GM12891 (cell line): Measurements from ENCODE around the gene PBX2.
A peak's percentile ranks its signal among the peaks of the same experiment; 100 is the strongest.

Experiments used
- DNase-seq: peaks from one replicate; pipeline ENCODE4 v3.0.0; 2011; ENCODE audit warnings: low spot score; ENCODE audit not compliant: insufficient read length
- FAIRE-seq: peaks from 2 replicates; lab custom pipeline; 2011; peaks lifted over from hg19 to GRCh38; lab: Jason Lieb, UNC
- PAX5 ChIP-seq: IDR thresholded peaks from 2 replicates; pipeline ENCODE4 v1.6.1; 2011; ENCODE audit warnings: low read length, moderate library complexity, mild to moderate bottlenecking; ENCODE audit not compliant: insufficient read depth, severe bottlenecking
- POLR2A ChIP-seq: IDR thresholded peaks from 2 replicates; pipeline ENCODE4 v1.6.1; 2011; ENCODE audit warnings: low read depth, low read length, control low read depth
- POLR2AphosphoS5 ChIP-seq: IDR thresholded peaks from 2 replicates; pipeline ENCODE4 v1.6.1; 2011; ENCODE audit warnings: low read depth, low read length, control low read depth
- POU2F2 ChIP-seq: IDR thresholded peaks from 2 replicates; pipeline ENCODE4 v1.6.1; 2011; ENCODE audit warnings: low read depth, mild to moderate bottlenecking, control low read depth, low read length, moderate library complexity
- SPI1 ChIP-seq: IDR thresholded peaks from 2 replicates; pipeline ENCODE4 v1.6.1; 2011; ENCODE audit warnings: low read depth, low read length, control low read depth
- TAF1 ChIP-seq: IDR thresholded peaks from 2 replicates; pipeline ENCODE4 v1.6.1; 2011; ENCODE audit warnings: low read depth, low read length, control low read depth

PBX2 gene

GRCh38 chr6:32158052-32158451 lies 31.9 kb downstream of the PBX2 start:
- TF ChIP-seq POLR2A, result no peak
- TF ChIP-seq SPI1, result no peak
- TF ChIP-seq POU2F2, result no peak
- no peak for TF ChIP-seq POLR2AphosphoS5
- TF ChIP-seq PAX5, result no peak
- TF ChIP-seq TAF1, result no peak
- no peak for DNase-seq
- no peak for FAIRE-seq

- FAIRE-seq (no peak), DNase-seq (no peak)
- TF ChIP-seq POLR2AphosphoS5 (no peak), SPI1 (no peak), TAF1 (no peak), POU2F2 (no peak), POLR2A (no peak), PAX5 (no peak)
Observed at GRCh38 chr6:32156891-32157290, 33.1 kb downstream of the PBX2 start.

- FAIRE-seq (peak; percentile 82), DNase-seq (peak; percentile 83)
- no peak for TF ChIP-seq POU2F2
- peak; percentile 46 for TF ChIP-seq SPI1
- TF ChIP-seq POLR2AphosphoS5, result no peak
Observed at GRCh38 chr6:32154514-32155161, 35.4 kb downstream of the PBX2 start.

GRCh38 chr6:32153564-32154513 lies 36.2 kb downstream of the PBX2 start, which contains the start of gene PPT2:
TSS of gene PPT2 (plus strand) at chr6:32154141. CDS start at chr6:32154595, 454 bp downstream.
- TF ChIP-seq SPI1 (no peak), TAF1 (peak; percentile 21; the same call in 1 of the 2 replicates)
- DNase-seq (peak; percentile 69), FAIRE-seq (peak; percentile 78)

- DNase-seq (no peak), FAIRE-seq (no peak)
- TF ChIP-seq PAX5 (no peak), POLR2AphosphoS5 (no peak), POU2F2 (no peak), POLR2A (no peak), TAF1 (no peak)
Observed at GRCh38 chr6:32152769-32153563, 37.0 kb downstream of the PBX2 start.

GRCh38 chr6:32151863-32152768 lies 37.9 kb downstream of the PBX2 start, which contains the start of gene PRRT1:
TSS of gene PRRT1 (minus strand) at chr6:32151939. CDS start at chr6:32151827, 112 bp downstream.
- no peak for DNase-seq
- TF ChIP-seq SPI1, result 0 out of 2 replicates have a peak, but pooled peaks have one; percentile 24
- no peak for TF ChIP-seq TAF1
- TF ChIP-seq POLR2A, result no peak
- no peak for TF ChIP-seq POLR2AphosphoS5
- no peak for TF ChIP-seq PAX5
- no peak for TF ChIP-seq POU2F2
- no peak for FAIRE-seq

GRCh38 chr6:32151181-32151862 lies 38.7 kb downstream of the PBX2 start:
- no peak for TF ChIP-seq PAX5
- no peak for TF ChIP-seq TAF1
- no peak for TF ChIP-seq POLR2AphosphoS5
- TF ChIP-seq POLR2A, result no peak
- no peak for TF ChIP-seq POU2F2
- TF ChIP-seq SPI1, result no peak
- DNase-seq (no peak), FAIRE-seq (no peak)

- FAIRE-seq, result no peak
- TF ChIP-seq POLR2A, result no peak
- no peak for TF ChIP-seq SPI1
- TF ChIP-seq POU2F2, result no peak
- TF ChIP-seq POLR2AphosphoS5, result no peak
- TF ChIP-seq PAX5, result no peak
- TF ChIP-seq TAF1, result no peak
- no peak for DNase-seq
Observed at GRCh38 chr6:32149932-32150870, 39.8 kb downstream of the PBX2 start.
